GM13976 (cell line): Measurements from ENCODE around the gene SEMA6A.

Experiments
- DNase-seq: peaks from one replicate; pipeline ENCODE4 v3.0.0; 2012; ENCODE audit warnings: low spot score
- in situ Hi-C: fragments of 300-500 bp; cut with MboI; formaldehyde crosslinking; loops from one replicate; pipeline ENCODE4 v1.12.0; 2022; ENCODE audit warnings: low sequenced_read_pairs, mixed read lengths, inconsistent platforms; ENCODE audit not compliant: unreplicated experiment
- TF ChIP-seq, protein P1 (sequence below): IDR thresholded peaks from 2 replicates; pipeline ENCODE4 v1.5.1; 2012; ENCODE audit warnings: borderline replicate concordance, mild to moderate bottlenecking; ENCODE audit not compliant: insufficient read depth; ENCODE audit errors: extremely low read depth, missing control alignments, control extremely low read depth

The SEMA6A gene

DNA sequence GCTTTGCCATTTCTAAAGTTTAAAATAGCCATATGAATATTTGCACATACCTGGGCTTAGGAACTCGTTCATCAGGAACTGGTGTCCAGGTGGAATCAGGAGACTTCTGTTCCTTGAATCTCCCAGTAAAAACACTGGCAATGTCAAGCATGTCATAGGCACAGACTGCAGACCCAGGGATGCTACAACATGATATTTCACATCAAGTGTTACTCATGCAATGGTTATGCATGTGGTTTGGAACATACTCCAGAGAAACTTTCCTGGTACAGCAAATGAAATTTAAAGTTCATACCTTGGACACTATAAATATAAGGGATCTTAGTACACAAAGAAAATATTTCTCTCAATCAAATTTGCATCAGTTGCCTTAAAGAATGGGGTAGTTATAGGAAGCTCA is 92.2 kb downstream of the SEMA6A start:
- in situ Hi-C loops: no loop called here
- no peak for DNase-seq
- TF ChIP-seq, protein P1, sequence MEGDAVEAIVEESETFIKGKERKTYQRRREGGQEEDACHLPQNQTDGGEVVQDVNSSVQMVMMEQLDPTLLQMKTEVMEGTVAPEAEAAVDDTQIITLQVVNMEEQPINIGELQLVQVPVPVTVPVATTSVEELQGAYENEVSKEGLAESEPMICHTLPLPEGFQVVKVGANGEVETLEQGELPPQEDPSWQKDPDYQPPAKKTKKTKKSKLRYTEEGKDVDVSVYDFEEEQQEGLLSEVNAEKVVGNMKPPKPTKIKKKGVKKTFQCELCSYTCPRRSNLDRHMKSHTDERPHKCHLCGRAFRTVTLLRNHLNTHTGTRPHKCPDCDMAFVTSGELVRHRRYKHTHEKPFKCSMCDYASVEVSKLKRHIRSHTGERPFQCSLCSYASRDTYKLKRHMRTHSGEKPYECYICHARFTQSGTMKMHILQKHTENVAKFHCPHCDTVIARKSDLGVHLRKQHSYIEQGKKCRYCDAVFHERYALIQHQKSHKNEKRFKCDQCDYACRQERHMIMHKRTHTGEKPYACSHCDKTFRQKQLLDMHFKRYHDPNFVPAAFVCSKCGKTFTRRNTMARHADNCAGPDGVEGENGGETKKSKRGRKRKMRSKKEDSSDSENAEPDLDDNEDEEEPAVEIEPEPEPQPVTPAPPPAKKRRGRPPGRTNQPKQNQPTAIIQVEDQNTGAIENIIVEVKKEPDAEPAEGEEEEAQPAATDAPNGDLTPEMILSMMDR: no peak

DNA sequence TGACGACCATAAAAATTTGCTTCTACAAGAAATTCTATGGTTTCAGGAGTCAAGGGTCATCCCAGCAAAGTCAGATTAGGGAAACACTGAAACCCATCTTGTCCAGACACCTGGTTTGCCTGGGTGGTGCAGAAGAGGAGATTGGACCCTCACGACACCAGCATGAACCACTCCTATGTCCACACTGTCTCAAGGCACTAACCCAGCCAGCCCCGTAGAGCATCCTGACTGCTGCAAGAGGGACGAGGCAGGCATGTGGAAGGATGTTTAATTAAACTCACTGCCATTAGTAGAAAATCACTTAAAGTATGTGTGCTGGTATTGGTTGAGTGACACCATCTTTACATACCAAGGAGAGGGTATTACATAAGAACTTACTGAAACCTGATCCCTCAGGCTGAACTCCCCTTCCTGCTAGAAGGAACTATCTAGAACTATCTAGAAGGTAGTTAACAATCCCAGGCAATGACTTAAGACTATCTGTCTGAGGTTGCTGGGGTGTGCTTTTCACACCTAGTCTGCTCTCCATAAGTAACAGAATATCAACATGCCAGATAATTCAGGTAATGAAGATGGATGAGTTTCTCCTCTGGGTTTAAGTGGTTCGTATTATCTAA is 93.6 kb downstream of the SEMA6A start:
- DNase-seq: no peak
- TF ChIP-seq, protein P1: no peak
- in situ Hi-C loops: no loop called here

DNA sequence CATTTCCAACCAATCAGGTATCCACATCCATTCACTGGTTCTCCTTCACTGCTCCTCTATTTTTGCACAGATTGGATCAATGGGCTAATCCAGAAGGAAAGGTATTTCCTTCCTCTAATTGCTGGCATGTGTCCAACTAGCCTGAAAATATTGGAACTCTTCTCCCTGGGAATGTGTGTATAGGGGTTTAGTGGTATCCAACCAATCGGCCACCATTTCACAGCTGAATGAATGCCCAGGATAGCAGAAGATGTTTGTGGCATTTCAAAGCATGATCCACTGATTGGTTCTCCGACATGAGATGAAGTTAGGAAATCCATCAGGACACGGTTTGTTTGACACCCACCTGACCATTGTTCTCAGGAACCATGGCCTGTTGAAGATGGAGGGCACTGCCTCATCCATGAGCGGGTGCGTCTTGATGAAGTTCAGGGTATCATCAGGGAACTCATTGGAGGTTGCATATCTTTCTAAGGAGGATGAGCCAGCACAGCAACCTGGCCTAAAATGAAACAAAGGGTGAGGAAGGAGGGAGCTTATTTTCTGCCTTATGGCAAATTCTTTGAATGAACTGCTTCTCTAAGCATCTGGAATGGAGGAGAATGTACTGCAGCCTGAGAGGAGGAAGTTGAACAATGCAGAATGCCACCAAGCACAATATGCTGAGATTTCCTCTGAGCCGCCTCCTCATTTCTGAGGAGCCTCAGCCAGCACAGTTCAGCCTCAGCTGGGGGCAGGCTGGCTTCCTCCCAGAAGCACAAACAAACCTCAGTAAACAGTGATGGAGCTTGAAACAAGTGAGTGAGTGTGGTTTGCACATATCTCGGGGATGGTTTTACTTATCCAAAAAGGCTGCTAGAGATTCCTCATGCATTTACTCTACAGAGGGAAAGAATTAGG is 94.6 kb downstream of the SEMA6A start:
- TF ChIP-seq, protein P1: no peak
- no peak for DNase-seq
- in situ Hi-C loops: no loop called here

DNA sequence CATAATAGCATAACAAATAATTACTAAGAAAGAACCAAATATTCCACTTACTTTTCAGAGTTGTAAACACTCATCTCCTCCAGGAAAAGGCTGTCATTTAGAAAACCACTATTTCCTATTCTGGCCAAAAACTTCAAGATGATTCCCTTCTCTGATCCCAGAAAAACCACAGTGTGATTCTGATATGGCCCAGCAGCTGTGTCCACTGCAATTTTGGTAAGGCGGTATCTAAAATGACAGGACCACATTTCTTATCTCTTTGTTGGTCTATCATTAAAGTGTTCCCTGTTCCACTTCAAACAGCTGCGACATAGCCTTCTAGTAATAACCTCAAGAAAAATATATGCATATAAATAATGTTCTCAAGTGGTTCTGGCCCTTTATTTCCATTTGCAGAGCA is 96.1 kb downstream of the SEMA6A start:
- in situ Hi-C loops: no loop called here
- no peak for DNase-seq
- TF ChIP-seq, protein P1: no peak

DNA sequence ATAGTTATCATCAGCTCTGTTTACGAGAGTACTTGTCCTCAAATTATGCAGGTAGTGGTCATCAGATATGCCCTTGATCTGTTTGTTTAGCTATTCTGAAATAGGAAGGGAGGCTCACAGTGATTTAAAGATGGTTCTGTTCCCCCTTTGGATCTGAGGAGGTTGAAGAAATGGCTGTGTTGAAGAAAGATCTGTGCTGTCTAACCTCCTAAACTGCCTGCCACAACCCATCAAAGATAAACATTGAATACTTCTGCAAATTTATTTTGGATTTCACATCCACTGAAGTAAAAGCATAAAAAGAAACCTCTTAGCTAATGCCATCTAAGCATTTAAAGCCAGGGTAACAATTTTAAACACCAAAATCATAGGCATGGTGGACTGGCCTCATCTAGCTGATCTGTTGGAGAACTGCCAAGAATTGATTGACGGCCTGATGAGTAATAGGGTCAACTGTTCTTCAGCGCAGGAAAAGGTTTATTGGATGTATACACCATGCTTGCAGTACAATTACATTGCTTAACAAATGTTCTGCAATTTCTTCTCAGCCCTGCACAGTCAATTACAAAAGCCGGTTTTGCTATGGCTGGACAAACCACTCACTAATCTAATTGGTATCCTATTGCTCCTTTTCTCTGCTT is 97.6 kb downstream of the SEMA6A start:
- TF ChIP-seq, protein P1: no peak
- no peak for DNase-seq
- in situ Hi-C loops: no loop called here

DNA sequence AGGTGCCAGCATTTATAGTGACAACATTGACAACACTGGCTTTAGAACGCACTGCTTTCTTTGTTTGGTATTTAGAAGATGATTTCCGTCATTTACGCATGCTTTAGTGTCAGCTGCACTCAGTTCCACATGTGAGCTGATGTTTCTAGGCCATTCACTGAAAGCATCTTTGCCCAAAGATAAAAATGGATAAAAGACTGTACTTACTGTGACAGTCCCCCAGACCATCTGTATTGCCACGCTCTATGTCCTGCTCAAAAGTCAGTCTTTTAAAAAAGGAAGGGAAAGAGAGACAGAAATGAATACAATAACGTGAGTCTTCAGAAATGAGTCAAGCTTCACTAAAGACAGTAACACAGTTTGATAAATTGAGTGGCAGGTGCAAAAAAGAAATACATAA is 99.3 kb downstream of the SEMA6A start:
- TF ChIP-seq, protein P1: no peak
- DNase-seq: no peak
- in situ Hi-C loops: no loop called here
